Fibroblast of lung (primary cell): Measurements from ENCODE around the gene ZNF862.

ENCODE experiments used
- CTCF ChIP-seq, 2 donors: IDR thresholded peaks in 1 of 2; conservative IDR thresholded peaks in 1 of 2; 1 replicate in 1 of 2; 2 replicates in 1 of 2; pipeline ENCODE4 v1.5.1; 2011 to 2012; ENCODE audit warnings: low read length in 2 of 2, control low read depth in 1 of 2, inconsistent platforms in 1 of 2, low read depth in 1 of 2, mild to moderate bottlenecking in 1 of 2
- EZH2 ChIP-seq: IDR thresholded peaks from 2 replicates; pipeline ENCODE4 v1.5.1; 2012; ENCODE audit warnings: low read length, control low read depth, mild to moderate bottlenecking; ENCODE audit errors: missing control alignments

GRCh38 chr7:149795126-149795525 lies 43.0 kb upstream of the ZNF862 start:
- TF ChIP-seq CTCF (conservative IDR thresholded peaks at IDR 0.05 in 1 of 2, IDR thresholded peaks at IDR 0.05 in 1 of 2; ENCODE audit: low read depth in 1 of 2, low read length in 2 of 2) (no peak), EZH2 (no peak)
